Smooth muscle cell (in vitro differentiated cells): Measurements from ENCODE around the gene KRTAP4-5. TPM values are rescaled to one million over a fixed set of nuclear protein-coding genes. Genes with fewer than 3 reads are reported as not detected.

Source experiments
- DNase-seq: peaks from one replicate; lab custom pipeline; 2025; ENCODE audit not compliant: unreplicated experiment; lab: John Stamatoyannopoulos, UW
- H2AFZ ChIP-seq: fragments of 200-600 bp; sonication (generic); 2 replicates; pipeline ENCODE4 v1.6.0; 2016; ENCODE audit warnings: antibody characterized with exemption, low read depth, mild to moderate bottlenecking
- H3F3A ChIP-seq: fragments of 200-600 bp; sonication (generic); 2 replicates; pipeline ENCODE4 v1.6.0; 2017; ENCODE audit warnings: antibody characterized with exemption, low read depth
- H3K27ac ChIP-seq: fragments of 200-600 bp; sonication (generic); 2 replicates; pipeline ENCODE4 v1.5.1; 2016; ENCODE audit warnings: low read depth, mild to moderate bottlenecking
- H3K27me3 ChIP-seq: fragments of 200-600 bp; sonication (generic); 2 replicates; pipeline ENCODE4 v1.6.1; 2016; ENCODE audit warnings: low read depth, mild to moderate bottlenecking
- H3K36me3 ChIP-seq: fragments of 200-600 bp; sonication (generic); 2 replicates; pipeline ENCODE4 v1.5.1; 2016; ENCODE audit warnings: low read depth
- H3K4me1 ChIP-seq: fragments of 200-600 bp; sonication (generic); 2 replicates; pipeline ENCODE4 v1.5.1; 2016; ENCODE audit warnings: low read depth
- H3K4me2 ChIP-seq: fragments of 200-600 bp; sonication (generic); 2 replicates; pipeline ENCODE4 v1.6.0; 2016; ENCODE audit warnings: mild to moderate bottlenecking
- H3K4me3 ChIP-seq: fragments of 200-600 bp; sonication (generic); 2 replicates; pipeline ENCODE4 v1.5.1; 2016; ENCODE audit warnings: mild to moderate bottlenecking
- H3K79me2 ChIP-seq: fragments of 200-600 bp; sonication (generic); 2 replicates; pipeline ENCODE4 v1.6.0; 2016; ENCODE audit warnings: low read depth, mild to moderate bottlenecking
- H3K9ac ChIP-seq: fragments of 200-600 bp; sonication (generic); 2 replicates; pipeline ENCODE4 v1.6.0; 2016; ENCODE audit warnings: low read depth
- H3K9me3 ChIP-seq: fragments of 200-600 bp; sonication (generic); replicated peaks from 2 replicates; pipeline ENCODE4 v1.5.1; 2016; ENCODE audit warnings: low read depth
- H4K20me1 ChIP-seq: fragments of 200-600 bp; sonication (generic); 2 replicates; pipeline ENCODE4 v1.6.0; 2016; ENCODE audit warnings: low read depth
- CTCF ChIP-seq: fragments of 200-600 bp; sonication (generic); IDR thresholded peaks from 2 replicates; pipeline ENCODE4 v1.5.1; 2017; ENCODE audit warnings: borderline replicate concordance, mild to moderate bottlenecking, antibody characterized with exemption; ENCODE audit not compliant: insufficient read depth, poor library complexity, severe bottlenecking
- WGBS: methylation state at CpG from one replicate; pipeline ENCODE4 v1.1.7; 2016; ENCODE audit warnings: low lambda C conversion rate; 5-methylcytosine and 5-hydroxymethylcytosine counted together
- polyA plus RNA-seq: library from polyadenylated mRNA; unstranded; fragments of >200 nt; fragmentation: Nextera tagmentation; extraction: Ambion mirVana; gene quantifications from 2 replicates; pipeline ENCODE4 v1.2.1, GENCODE V29; 2016
- total RNA-seq: library from RNA; depleted of rRNA; stranded (reverse); fragments of >200 nt; gene quantifications from 2 replicates; pipeline ENCODE4 v1.2.3, GENCODE V29; 2014

The KRTAP4-5 gene
- total and polyA plus RNA-seq, 2 experiments from 2014 or later: not detected

- 87% methylated on average over 3 of the region's 3 CpGs for WGBS
- Histone ChIP-seq H3K9me3 (no peaks in the 10 kb centered on the region), H3K4me3 (no peak overlapping the region), H3K27me3 (no peaks in the 10 kb centered on the region), H3K4me2 (no peak overlapping the region), H3K36me3 (no peaks in the 10 kb centered on the region), H2AFZ (no peak overlapping the region), H3K9ac (no peak overlapping the region), H3K4me1 (no peaks in the 10 kb centered on the region), H4K20me1 (no peaks in the 10 kb centered on the region), H3K79me2 (no peaks in the 10 kb centered on the region), H3K27ac (no peak overlapping the region), H3F3A (no peaks in the 10 kb centered on the region)
- DNase-seq: no peak
- no peak for TF ChIP-seq CTCF
These were observed 27.2 kb upstream of the KRTAP4-5 start for GRCh38 chr17:41176744-41177387.

DNA sequence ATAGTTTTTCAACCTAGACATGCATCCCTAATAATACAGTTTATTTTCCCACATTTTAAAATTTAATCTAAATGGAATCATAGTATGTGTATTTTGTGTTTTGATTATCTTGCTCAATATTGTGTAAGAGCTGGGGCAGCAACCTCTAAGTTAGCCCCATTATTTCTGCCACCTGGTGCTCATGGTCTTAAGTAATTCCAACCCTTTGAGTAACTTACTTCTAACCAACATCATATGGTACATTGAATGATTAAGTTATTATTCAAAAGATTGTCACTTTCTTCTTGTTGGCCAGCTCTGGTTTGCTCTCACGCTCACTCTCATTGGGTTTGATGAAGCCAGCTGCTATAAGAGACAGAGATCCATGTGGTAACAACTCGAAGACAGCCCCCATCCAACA, 22.3 kb upstream of the KRTAP4-5 start:
- H3K9me3 ChIP-seq: no peaks in the 10 kb centered on the region
- H3K4me3 ChIP-seq: no peak overlapping the region
- no peaks in the 10 kb centered on the region for H3K36me3 ChIP-seq
- H3K9ac ChIP-seq: no peak overlapping the region
- TF ChIP-seq CTCF: no peak
- H3K79me2 ChIP-seq: no peaks in the 10 kb centered on the region
- no peak overlapping the region for H3K27ac ChIP-seq
- peaks cover 10% of the 10 kb centered on the region for H3K27me3 ChIP-seq
- H4K20me1 ChIP-seq: no peaks in the 10 kb centered on the region
- DNase-seq: no peak
- no peak overlapping the region for H2AFZ ChIP-seq
- no peaks in the 10 kb centered on the region for H3K4me1 ChIP-seq
- no peak overlapping the region for H3K4me2 ChIP-seq
- no peaks in the 10 kb centered on the region for H3F3A ChIP-seq
- 93% methylated on average over 2 of the region's 2 CpGs for WGBS

GRCh38 chr17:41168121-41168520, 18.5 kb upstream of the KRTAP4-5 start, which contains the start of gene KRTAP4-3:
KRTAP4-3 (minus strand) TSS chr17:41168221; CDS start chr17:41168172, 49 bp downstream.
- Histone ChIP-seq H3K27me3 (peaks cover 10% of the 10 kb centered on the region), H3K9ac (no peak within 1 kb of the TSS), H3K4me3 (no peak within 1 kb of the TSS), H3K79me2 (no peaks in the 10 kb centered on the region), H4K20me1 (no peaks in the 10 kb centered on the region), H3K4me2 (no peak within 1 kb of the TSS), H3K36me3 (no peaks in the 10 kb centered on the region), H3K27ac (no peak within 1 kb of the TSS), H2AFZ (no peak within 1 kb of the TSS), H3F3A (no peaks in the 10 kb centered on the region), H3K4me1 (no peaks in the 10 kb centered on the region), H3K9me3 (no peaks in the 10 kb centered on the region)
- WGBS: 72% methylated on average over 1 of the region's 1 CpG
- TF ChIP-seq CTCF: no peak
- no peak for DNase-seq

DNA sequence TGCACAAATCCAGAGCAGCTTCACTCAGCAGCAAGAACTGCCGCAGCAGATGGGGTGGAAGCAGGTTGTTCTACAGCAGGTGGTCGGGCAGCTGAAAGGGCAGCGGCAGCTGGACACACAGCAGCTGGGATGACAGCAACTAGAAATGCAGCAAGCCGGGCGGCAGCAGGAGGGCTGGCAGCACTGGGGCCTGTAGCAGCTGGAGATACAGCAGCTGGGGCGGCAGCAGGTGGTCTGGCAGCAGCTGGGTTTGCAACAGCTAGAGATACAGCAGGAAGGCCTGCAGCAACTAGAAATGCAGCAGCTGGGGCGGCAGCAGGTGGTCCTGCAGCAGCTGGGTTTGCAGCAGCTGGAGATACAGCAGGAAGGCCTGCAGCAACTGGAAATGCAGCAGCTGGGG, 17.9 kb upstream of the KRTAP4-5 start:
- Histone ChIP-seq H3K4me2 (no peak overlapping the region), H3K36me3 (no peaks in the 10 kb centered on the region), H3K9me3 (no peaks in the 10 kb centered on the region), H3K9ac (no peak overlapping the region), H3K79me2 (no peaks in the 10 kb centered on the region), H3K4me1 (no peaks in the 10 kb centered on the region), H3K27me3 (peaks cover 10% of the 10 kb centered on the region), H4K20me1 (no peaks in the 10 kb centered on the region), H3F3A (no peaks in the 10 kb centered on the region), H3K27ac (no peak overlapping the region), H2AFZ (no peak overlapping the region), H3K4me3 (no peak overlapping the region)
- no peak for TF ChIP-seq CTCF
- WGBS: 95% methylated on average over 7 of the region's 7 CpGs
- DNase-seq: no peak
